ENCODE measurements around the gene BACH2.

GRCh38 chr6:90110971-90111370 is 185.7 kb downstream of the BACH2 start:
- TF ChIP-seq CTCF (IDR thresholded peaks at IDR 0.05; ENCODE audit: low read depth, low read length, poor library complexity, severe bottlenecking) (no peak), EZH2phosphoT487 (IDR thresholded peaks at IDR 0.05; ENCODE audit: borderline replicate concordance, low read length) (no peak)
